Activated naive CD4-positive, alpha-beta T cell treated with anti-CD3 and anti-CD28 coated beads, Interleukin-2, amount 10 ng/mL, durations not matched to agents 7 days and 5 days (primary cell): Measurements from ENCODE around the gene PLCXD1.

Experiments used
- CTCF ChIA-PET: fragments of 350-600 bp; sonication (Branson Sonifier 250); formaldehyde crosslinking; loops from one replicate; lab custom pipeline; 2021; ENCODE audit warnings: antibody characterized with exemption; lab: Charles Lee
- DNase-seq: peaks from one replicate; pipeline ENCODE4 v3.0.0-alpha.2; 2020
- H3K27ac Mint-ChIP-seq: one replicate; pipeline ENCODE4 v1.8.0; 2021; ENCODE audit warnings: mild to moderate bottlenecking, moderate library complexity, mixed read lengths
- H3K27me3 Mint-ChIP-seq: one replicate; pipeline ENCODE4 v1.8.0; 2021; ENCODE audit warnings: mild to moderate bottlenecking, mixed read lengths
- H3K36me3 Mint-ChIP-seq: one replicate; pipeline ENCODE4 v1.8.0; 2021; ENCODE audit warnings: mixed read lengths
- H3K4me1 Mint-ChIP-seq: one replicate; pipeline ENCODE4 v1.8.0; 2021; ENCODE audit warnings: mixed read lengths
- H3K4me3 Mint-ChIP-seq: one replicate; pipeline ENCODE4 v1.8.0; 2021; ENCODE audit warnings: mild to moderate bottlenecking, moderate library complexity, mixed read lengths
- H3K9me3 Mint-ChIP-seq: one replicate; pipeline ENCODE4 v1.8.0; 2021; ENCODE audit warnings: mixed read lengths

The PLCXD1 gene

GRCh38 chrX:338836-339400 is 57.7 kb downstream of the PLCXD1 start:
- Mint-ChIP-seq H3K36me3 (peaks cover 35% of the 10 kb centered on the region), H3K9me3 (peaks cover 7% of the 10 kb centered on the region)
- CTCF ChIA-PET: no interaction called here

GRCh38 chrX:340121-340520 is 58.9 kb downstream of the PLCXD1 start:
- Mint-ChIP-seq H3K27me3 (no peaks in the 10 kb centered on the region), H3K36me3 (peaks cover 43% of the 10 kb centered on the region), H3K4me1 (no peaks in the 10 kb centered on the region), H3K27ac (no peak overlapping the region), H3K9me3 (peaks cover 7% of the 10 kb centered on the region), H3K4me3 (no peak overlapping the region)
- DNase-seq: no peak
- CTCF ChIA-PET: no interaction called here

More at GRCh38 chrX:338836-339400, 57.7 kb downstream of the PLCXD1 start:
- H3K27ac Mint-ChIP-seq: no peak overlapping the region
- no peak for DNase-seq
- no peaks in the 10 kb centered on the region for H3K4me1 Mint-ChIP-seq
- no peaks in the 10 kb centered on the region for H3K27me3 Mint-ChIP-seq
- no peak overlapping the region for H3K4me3 Mint-ChIP-seq

- DNase-seq: no peak
- Mint-ChIP-seq H3K4me3 (no peak overlapping the region), H3K9me3 (peaks cover 7% of the 10 kb centered on the region), H3K4me1 (no peaks in the 10 kb centered on the region), H3K27me3 (no peaks in the 10 kb centered on the region), H3K36me3 (peaks cover 46% of the 10 kb centered on the region), H3K27ac (no peak overlapping the region)
- CTCF ChIA-PET: no interaction called here
Measured at GRCh38 chrX:340641-341423, 59.7 kb downstream of the PLCXD1 start.

GRCh38 chrX:341541-342101 is 60.4 kb downstream of the PLCXD1 start:
- H3K36me3 Mint-ChIP-seq: peaks cover 40% of the 10 kb centered on the region
- DNase-seq: no peak
- H3K27ac Mint-ChIP-seq: no peak overlapping the region
- no peak overlapping the region for H3K4me3 Mint-ChIP-seq
- H3K4me1 Mint-ChIP-seq: no peaks in the 10 kb centered on the region
- H3K9me3 Mint-ChIP-seq: peaks cover 7% of the 10 kb centered on the region
- CTCF ChIA-PET: no interaction called here
- H3K27me3 Mint-ChIP-seq: no peaks in the 10 kb centered on the region

- no peak for DNase-seq
- H3K27me3 Mint-ChIP-seq: no peaks in the 10 kb centered on the region
- peaks cover 2% of the 10 kb centered on the region for H3K9me3 Mint-ChIP-seq
- CTCF ChIA-PET: no interaction called here
- no peak overlapping the region for H3K4me3 Mint-ChIP-seq
- H3K4me1 Mint-ChIP-seq: no peaks in the 10 kb centered on the region
- H3K27ac Mint-ChIP-seq: no peak overlapping the region
- H3K36me3 Mint-ChIP-seq: peaks cover 28% of the 10 kb centered on the region
Measured at GRCh38 chrX:344371-344901, 63.3 kb downstream of the PLCXD1 start.

- Mint-ChIP-seq H3K36me3 (peaks cover 28% of the 10 kb centered on the region), H3K27ac (no peak overlapping the region), H3K4me1 (no peaks in the 10 kb centered on the region), H3K4me3 (no peak overlapping the region), H3K27me3 (no peaks in the 10 kb centered on the region), H3K9me3 (peaks cover 2% of the 10 kb centered on the region)
- no peak for DNase-seq
- CTCF ChIA-PET: no interaction called here
Measured at GRCh38 chrX:345020-345925, 64.1 kb downstream of the PLCXD1 start.

- no peaks in the 10 kb centered on the region for H3K4me1 Mint-ChIP-seq
- peaks cover 26% of the 10 kb centered on the region for H3K36me3 Mint-ChIP-seq
- no peak overlapping the region for H3K4me3 Mint-ChIP-seq
- no peaks in the 10 kb centered on the region for H3K27me3 Mint-ChIP-seq
- CTCF ChIA-PET: no interaction called here
- H3K27ac Mint-ChIP-seq: no peak overlapping the region
- peaks cover 2% of the 10 kb centered on the region for H3K9me3 Mint-ChIP-seq
- no peak for DNase-seq
Measured at GRCh38 chrX:346034-346813, 65.0 kb downstream of the PLCXD1 start.

GRCh38 chrX:347351-348117 is 66.4 kb downstream of the PLCXD1 start:
- Mint-ChIP-seq H3K4me1 (no peaks in the 10 kb centered on the region), H3K4me3 (no peak overlapping the region), H3K27me3 (no peaks in the 10 kb centered on the region), H3K36me3 (peaks cover 19% of the 10 kb centered on the region), H3K9me3 (no peaks in the 10 kb centered on the region), H3K27ac (no peak overlapping the region)
- CTCF ChIA-PET: no interaction called here
- no peak for DNase-seq

- H3K27ac Mint-ChIP-seq: no peak overlapping the region
- no peaks in the 10 kb centered on the region for H3K9me3 Mint-ChIP-seq
- no peaks in the 10 kb centered on the region for H3K27me3 Mint-ChIP-seq
- CTCF ChIA-PET: no interaction called here
- no peaks in the 10 kb centered on the region for H3K4me1 Mint-ChIP-seq
- no peak for DNase-seq
- peaks cover 21% of the 10 kb centered on the region for H3K36me3 Mint-ChIP-seq
- H3K4me3 Mint-ChIP-seq: no peak overlapping the region
Measured at GRCh38 chrX:348461-349117, 67.4 kb downstream of the PLCXD1 start.

GRCh38 chrX:349196-349595 is 68.0 kb downstream of the PLCXD1 start:
- H3K27ac Mint-ChIP-seq: no peak overlapping the region
- H3K9me3 Mint-ChIP-seq: no peaks in the 10 kb centered on the region
- no peaks in the 10 kb centered on the region for H3K27me3 Mint-ChIP-seq
- H3K4me3 Mint-ChIP-seq: no peak overlapping the region
- H3K36me3 Mint-ChIP-seq: peaks cover 21% of the 10 kb centered on the region
- CTCF ChIA-PET: no interaction called here
- H3K4me1 Mint-ChIP-seq: no peaks in the 10 kb centered on the region
- no peak for DNase-seq

- H3K4me1 Mint-ChIP-seq: no peaks in the 10 kb centered on the region
- no peak for DNase-seq
- no peak overlapping the region for H3K4me3 Mint-ChIP-seq
- H3K36me3 Mint-ChIP-seq: peaks cover 18% of the 10 kb centered on the region
- no peaks in the 10 kb centered on the region for H3K9me3 Mint-ChIP-seq
- CTCF ChIA-PET: no interaction called here
- H3K27me3 Mint-ChIP-seq: no peaks in the 10 kb centered on the region
- H3K27ac Mint-ChIP-seq: no peak overlapping the region
Measured at GRCh38 chrX:349702-350101, 68.5 kb downstream of the PLCXD1 start.

GRCh38 chrX:350148-350533 is 69.0 kb downstream of the PLCXD1 start:
- peaks cover 15% of the 10 kb centered on the region for H3K36me3 Mint-ChIP-seq

More at GRCh38 chrX:350148-350533, 69.0 kb downstream of the PLCXD1 start:
- H3K27ac Mint-ChIP-seq: no peak overlapping the region
- H3K4me1 Mint-ChIP-seq: peaks cover 2% of the 10 kb centered on the region
- H3K4me3 Mint-ChIP-seq: no peak overlapping the region
- H3K27me3 Mint-ChIP-seq: no peaks in the 10 kb centered on the region
- no peaks in the 10 kb centered on the region for H3K9me3 Mint-ChIP-seq
- DNase-seq: no peak
- CTCF ChIA-PET: no interaction called here
